Colon (tissue), 2 donors: ENCODE data around the gene RNF2.
"Not testable (repeated sequence)": the region's sequence is repeated elsewhere in the genome, so short reads cannot be mapped to it uniquely, and the experiment has no call there.

Source experiments
- FAIRE-seq: peaks from 2 replicates; lab custom pipeline; 2012; peaks lifted over from hg19 to GRCh38; lab: Jason Lieb, UNC
- donor health status: control.
- donor health status: control.

Gene RNF2

DNA sequence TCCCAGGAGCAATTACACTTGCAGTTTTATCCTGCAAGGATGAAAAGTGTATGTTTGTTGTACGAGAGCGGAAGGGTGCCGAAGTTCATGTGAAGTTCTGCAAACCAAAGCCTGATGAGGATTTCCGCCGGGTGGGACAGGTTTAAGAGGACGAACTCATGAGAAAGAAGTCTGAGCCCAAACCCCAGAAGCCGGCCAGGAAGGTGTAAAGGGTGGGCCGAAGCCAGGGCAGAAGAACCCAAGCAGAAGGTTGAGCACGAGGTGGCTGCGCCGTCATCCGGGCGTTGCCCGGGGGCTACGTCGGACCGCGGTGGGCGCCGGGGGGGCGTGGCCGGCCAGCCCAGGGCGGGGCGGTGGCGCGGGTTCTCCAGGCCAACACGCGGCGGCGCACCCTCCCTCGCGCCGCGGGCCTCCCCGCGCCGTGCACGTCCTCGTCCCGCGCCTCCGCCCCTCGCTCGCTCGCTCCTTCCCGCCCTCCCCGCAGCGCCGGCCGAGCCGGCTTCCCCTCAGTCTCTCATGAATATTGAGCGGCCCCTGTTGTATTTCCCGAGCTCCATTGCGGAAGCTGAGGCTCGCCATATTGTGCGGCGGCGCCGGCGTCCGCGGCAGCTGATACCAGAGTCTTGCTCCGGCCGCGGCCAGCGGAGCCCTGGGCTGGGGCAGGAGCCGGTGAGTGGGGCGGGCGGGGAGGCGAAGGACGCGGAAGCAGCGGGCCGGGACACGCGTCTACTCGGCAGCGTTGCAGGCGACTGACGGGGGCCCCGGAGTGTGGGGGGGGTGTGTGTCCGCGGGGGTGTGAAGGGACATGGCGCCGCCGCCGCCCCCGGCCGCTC, at the start of gene RNF2:
Gene RNF2 (plus strand): TSS at position 578 of the 833 bp plus-strand sequence. CDS start 41,996 bp downstream, outside the sequence.
- FAIRE-seq: no peak

DNA sequence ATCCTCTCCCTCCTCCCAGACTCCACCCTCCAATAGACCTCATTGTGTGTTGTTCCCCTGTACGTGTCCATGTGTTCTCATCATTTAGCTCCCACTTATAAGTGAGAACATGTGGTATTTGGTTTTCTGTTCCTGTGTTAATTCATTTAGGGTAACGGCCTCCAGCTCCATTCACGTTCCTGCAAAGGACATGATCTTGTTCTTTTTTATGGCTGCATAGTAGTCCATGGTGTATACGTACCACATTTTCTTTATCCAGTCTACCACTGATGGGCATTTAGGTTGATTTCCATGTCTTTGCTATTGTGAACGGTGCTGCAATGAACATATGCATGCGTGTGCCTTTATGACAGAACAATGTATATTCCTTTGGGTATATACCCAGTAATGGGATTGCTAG, 45.4 kb upstream of the RNF2 start:
- FAIRE-seq: not testable (repeated sequence)

DNA sequence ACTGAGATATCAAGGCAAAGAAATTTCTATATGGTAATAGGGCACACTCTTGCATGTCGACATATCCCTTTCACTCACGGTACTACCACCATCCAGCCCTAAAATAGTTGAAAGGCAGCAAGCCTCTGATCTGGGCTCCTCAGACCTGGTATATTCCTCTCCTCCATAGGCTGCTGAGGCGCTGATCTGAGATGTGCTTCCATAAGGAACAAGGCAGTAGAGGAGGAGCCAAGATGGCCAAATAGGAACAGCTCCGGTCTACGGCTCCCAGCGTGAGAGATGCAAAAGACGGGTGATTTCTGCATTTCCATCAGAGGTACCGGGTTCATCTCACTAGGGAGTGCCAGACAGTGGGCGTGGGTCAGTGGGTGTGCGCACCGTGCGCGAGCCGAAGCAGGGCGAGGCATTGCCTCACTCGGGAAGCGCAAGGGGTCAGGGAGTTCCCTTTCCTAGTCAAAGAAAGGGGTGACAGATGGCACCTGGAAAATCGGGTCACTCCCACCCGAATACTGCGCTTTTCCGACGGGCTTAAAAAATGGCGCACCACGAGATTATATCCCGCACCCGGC, 44.0 kb upstream of the RNF2 start:
- not testable (repeated sequence) for FAIRE-seq

DNA sequence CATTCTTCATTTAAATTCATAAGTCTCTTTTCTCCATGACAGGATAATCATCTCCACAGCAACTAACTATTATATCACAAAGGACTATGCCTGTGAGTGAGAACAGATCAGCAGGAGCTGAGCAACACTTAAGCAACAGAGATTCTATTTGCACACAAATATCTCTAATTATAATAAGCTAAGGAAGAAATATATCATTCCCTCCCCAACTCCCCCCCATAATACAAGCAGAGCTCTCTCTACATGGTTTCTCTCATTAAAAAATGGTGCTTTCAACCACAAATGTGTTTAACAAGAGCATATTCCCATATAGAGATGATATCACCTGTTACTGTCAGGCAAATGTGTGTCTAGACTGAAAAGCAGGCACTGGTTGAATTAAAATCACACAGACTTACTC, 36.5 kb upstream of the RNF2 start:
- no peak for FAIRE-seq

DNA sequence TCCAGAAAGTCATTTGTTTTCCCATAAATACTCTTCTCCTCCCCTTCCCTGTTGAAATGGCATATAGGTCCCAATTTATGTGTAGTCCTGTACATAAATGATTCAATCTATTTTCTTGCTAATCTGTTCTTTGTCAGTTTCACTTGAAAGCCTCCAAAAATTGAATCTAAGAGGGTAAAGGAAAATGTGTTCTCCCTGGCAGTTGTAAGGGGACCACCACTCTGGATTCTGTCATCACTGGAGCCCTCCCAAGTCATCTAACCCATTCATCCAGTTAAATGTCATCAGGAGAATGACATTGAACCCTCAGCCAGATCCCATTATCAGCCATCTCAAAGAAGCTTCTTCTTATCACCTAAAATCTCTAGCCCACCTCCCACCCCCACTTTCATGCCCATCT, 35.0 kb upstream of the RNF2 start:
- FAIRE-seq: no peak

DNA sequence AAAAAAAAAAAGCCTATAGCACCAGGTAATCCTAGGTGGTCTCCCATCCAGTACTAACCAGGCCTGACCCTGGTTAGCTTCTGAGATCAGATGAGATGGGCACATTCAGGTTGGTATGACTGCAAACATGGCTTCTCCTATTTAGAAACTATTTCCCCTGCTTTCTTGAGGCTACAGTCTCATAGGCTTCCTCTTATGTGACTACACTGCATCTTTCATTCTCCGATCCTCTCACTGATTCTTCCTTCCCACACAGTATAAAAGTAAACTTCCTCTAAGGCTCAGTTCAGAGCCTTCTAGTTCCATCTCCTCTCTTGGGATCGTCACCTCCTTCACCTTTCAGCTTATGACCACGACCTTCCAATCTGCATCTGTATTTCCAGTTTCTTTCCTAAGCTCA, 30.4 kb upstream of the RNF2 start:
- no peak for FAIRE-seq

DNA sequence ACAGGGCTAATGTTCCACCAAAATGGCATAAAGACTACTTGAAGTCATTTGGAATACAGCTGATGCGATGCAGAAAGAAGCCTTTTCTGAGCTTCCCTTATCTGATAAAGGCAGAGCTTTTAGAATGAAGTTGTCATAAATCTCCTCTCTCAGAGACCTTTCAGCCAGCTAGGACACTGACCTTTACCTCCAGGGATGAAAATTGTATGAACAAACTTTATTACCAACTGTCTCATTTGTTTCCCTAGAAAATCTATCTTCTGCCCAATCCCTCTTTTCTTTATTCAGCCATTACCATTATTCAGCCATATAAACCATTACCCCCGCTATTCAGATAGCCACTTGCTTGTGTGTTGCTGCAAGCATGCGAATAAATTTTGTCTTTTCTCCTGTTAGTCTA, 29.7 kb upstream of the RNF2 start:
- no peak for FAIRE-seq

DNA sequence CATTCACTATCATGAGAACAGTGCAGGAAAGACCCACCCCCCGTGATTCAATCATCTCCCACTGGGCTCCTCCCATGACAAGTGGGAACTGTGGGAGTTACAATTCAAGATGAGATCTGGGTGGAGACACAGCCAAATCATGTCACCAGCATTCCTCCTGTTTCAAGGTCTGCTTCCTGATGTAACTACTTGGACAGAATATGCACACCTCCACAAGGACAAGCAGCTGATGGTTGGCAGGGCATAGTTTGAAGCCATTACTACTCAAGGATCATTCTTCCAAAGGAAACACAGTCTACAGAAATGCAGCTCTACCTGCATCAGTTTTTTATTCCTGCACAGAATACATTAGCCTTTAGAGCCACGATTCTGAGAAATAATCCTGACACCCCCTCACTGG, 28.5 kb upstream of the RNF2 start:
- FAIRE-seq: no peak

DNA sequence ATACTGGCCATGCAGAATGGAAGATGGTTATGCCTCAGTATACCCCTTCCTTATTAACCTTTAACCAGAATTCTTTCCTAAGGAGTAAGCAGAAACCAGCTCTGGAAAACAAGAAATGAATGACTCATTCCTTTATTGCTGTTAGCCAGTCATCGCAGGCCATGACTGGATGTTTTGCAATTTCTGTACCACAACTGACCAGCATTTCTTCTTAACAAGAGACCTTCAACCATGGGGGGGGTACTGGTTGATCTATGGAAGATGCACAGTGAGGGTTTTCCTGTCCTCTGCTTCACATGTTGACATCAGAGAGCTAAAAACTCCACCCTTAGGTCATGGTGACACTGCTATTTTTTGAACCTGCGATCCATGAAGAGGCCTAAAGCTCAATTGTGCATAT, 28.0 kb upstream of the RNF2 start:
- FAIRE-seq: no peak

DNA sequence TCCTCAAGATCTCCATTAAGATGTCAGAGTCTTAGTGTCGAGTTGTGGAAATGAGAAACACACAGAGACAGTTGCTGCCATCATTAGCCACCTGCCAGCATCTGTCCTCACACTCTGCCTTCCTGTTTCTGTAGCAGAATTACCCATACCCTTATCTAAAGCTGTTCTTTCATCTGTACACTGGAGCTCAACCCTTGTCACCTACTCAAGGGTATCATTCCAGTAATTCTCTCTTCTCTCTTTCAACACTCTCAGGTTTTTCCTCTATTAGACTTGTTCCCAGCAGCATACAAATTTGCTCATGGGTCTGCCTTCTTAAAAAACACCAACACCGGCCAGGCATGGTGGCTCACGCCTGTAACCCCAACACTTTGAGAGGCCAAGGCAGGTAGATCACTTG, 27.4 kb upstream of the RNF2 start:
- no peak for FAIRE-seq

DNA sequence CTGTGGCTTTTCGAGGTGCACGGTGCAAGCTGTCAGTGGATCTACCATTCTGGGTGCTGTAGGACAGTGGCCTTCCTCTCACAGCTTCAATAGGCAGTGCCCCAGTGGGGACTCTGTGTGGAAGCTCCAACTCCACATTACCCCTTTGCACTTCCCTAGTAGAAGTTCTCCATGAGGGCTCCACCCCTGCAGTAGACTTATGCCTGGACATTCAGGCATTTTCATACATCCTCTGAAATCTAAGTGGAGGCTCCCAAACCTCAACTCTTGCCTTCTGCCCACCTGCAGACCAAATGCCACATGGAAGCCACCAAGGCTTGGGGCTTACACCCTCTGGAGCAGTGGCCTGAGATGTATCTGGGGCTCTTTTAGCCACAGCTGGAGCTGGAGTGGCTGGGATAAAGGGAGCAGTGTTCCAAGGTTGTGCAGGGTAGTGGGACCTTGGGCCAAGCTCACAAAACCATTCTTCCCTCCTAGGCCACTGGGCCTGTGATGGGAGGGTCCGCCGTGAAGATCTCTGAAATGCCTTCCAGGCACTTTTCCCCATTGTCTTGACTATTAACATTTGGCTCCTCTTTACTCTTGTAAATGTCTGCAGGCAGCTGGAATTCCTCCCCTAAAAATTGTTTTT, 18.0 kb upstream of the RNF2 start:
- no peak for FAIRE-seq

DNA sequence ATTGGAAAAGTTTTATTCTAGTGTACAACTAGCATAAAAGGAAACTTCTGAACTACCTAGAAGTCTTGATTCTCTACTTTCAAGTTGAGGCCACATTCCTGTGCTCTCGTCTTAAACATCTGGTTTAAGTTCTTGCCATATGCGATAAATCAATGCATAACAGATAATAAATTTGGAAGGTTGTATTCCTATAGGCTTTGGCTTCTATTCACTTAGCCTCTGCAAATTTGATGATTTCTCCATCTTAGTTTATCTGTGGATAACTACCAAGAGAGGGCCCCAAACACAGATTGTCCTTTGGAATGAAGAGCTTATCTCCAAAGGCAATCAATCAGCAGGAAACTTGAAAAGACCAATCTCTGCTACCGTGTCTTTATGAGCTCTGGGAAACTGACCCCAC, 11.7 kb upstream of the RNF2 start:
- no peak for FAIRE-seq

DNA sequence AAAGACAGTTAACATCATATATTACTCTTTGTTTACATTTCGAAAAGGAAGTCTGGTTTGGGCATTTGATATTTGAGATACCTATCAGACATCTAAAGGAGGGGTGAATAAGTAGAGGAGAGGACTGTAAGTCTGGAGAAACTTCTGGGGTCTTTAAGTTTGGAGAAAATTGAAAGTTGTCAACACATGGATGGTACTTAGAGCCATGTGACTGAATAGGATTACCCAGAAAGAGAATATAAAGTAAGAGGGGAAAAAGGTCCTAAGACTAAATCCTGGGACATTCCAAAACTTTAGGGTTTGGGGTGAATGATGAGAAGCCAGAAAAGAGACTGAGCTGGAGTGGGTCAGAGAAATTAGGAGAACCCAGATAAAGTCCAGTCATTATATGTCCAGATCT, 10.1 kb upstream of the RNF2 start:
- no peak for FAIRE-seq

DNA sequence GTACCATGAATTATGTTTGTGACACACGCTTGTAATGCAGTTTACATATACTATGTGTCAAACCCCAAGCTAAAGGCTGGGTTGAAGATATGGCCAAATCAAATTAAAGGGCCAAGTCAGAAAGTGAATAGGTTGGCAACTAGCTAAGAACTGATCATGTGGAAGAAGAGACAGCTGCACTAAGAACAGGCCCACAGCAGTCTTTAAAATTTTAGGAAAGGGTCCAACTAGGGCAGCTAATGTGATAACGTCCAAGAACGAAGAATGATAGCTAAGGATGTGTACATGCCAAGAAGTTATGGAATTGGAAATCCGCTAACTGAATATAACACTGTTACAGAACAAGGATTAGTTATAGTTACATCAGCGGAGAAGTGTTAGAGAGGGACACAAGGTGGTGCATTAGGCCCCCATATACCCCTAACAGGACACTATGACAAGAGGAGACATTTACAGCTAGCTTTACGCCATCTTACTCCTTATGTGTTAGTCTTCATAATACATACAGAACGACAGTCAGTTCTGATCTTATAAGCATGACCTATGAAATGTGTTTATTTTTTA, 6.5 kb upstream of the RNF2 start:
- FAIRE-seq: no peak

DNA sequence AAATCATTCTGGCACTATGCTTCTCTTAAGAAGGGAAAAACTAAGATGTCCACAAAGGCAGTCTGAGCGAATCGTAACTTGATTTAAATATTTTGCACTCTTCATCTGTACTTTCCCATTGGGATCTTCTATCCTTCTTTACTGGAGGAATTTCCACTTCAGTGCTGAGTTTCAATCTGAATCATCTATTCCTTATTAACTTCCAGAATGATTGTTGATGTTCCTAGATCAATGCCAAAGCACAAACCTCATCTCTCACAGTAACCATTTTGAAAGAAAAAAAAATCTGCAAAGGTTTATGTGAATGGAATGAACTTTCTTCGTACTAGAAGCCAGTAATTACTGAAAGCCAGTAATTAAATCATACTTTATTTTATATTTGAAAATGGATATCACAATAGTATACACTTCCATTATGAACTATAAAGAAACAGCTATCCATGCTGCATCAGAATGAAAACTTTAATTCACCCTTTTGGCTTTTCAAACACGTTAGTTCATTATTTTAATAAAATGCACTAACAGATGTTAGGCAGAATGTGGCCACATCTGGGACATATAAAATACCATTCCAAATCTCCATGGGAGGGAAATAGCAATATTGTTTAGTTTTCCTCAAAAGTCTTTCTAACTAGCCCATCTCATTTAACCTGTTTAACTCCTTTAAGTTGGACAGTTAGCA, 5.5 kb upstream of the RNF2 start:
- no peak for FAIRE-seq

DNA sequence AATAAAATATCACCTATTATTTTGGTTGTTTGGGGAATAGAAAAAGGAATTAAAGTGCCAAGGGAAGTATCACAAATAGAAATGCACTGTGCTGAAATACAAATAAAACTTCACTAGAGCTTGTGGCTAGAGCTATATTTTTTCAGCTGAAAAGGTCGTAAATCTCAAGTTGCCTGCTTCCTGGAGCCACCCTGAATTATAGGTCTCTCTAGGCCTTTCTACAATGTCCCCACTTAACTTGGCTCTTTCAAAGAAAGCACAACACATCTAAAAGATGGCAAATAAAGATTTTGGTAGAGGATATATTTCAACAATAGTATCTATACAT, 5.0 kb upstream of the RNF2 start:
- FAIRE-seq: no peak

DNA sequence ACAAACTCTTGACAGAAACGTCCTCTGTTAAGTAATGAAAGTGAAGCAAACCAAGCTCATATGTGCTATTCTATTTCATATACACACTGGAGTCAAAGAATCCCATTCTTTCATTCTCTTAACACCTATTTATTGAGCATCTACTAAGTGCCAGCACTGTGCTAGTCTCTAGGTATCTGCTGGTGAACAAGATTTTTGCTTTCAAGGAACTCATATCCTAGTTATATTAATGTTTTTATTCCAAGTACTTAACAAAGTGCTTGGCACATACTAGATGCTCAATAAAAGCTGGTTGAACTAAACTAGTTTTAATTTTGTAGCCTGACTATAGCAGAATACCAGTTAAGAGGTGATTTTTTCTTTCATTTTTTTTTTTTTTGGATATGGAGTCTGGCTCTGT, 3.6 kb upstream of the RNF2 start:
- FAIRE-seq: no peak

DNA sequence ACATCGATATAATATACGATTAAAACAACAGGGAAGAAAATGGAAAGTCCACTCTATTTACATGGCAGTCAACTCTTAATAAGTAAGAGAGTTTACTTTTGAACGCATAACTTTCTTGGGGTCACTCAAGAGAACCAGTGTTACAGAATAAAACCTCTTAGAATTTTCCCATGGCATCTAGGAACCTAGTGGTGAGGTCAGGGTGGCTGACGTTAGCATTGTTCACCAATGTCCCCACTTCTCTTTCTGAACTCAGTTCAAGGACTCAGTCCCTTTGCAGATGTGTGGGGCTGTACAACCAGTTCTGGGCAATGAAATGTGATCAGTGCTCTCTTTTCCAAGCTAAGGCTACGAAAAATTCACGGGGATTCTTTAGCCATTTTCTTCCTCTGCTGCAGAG, 2.6 kb upstream of the RNF2 start:
- FAIRE-seq: no peak

DNA sequence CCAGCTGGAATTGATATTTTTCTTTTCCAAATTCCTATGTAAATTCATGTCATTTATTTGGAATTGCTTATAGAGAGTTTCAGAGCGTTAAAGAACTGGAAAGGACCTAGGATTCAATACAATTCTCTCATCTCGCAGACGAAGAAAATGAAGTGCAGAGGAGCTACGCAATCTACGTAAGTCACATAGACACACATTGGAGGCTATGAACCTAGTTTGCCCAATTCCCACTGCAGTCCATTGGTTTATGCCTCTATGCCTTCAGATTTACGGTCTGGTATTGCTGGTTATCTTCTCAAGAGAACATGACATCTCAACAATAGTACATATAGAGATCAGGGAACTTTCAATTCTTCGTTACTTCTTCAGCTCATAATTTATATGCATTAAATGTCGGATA, 971 bp upstream of the RNF2 start:
- FAIRE-seq: no peak

DNA sequence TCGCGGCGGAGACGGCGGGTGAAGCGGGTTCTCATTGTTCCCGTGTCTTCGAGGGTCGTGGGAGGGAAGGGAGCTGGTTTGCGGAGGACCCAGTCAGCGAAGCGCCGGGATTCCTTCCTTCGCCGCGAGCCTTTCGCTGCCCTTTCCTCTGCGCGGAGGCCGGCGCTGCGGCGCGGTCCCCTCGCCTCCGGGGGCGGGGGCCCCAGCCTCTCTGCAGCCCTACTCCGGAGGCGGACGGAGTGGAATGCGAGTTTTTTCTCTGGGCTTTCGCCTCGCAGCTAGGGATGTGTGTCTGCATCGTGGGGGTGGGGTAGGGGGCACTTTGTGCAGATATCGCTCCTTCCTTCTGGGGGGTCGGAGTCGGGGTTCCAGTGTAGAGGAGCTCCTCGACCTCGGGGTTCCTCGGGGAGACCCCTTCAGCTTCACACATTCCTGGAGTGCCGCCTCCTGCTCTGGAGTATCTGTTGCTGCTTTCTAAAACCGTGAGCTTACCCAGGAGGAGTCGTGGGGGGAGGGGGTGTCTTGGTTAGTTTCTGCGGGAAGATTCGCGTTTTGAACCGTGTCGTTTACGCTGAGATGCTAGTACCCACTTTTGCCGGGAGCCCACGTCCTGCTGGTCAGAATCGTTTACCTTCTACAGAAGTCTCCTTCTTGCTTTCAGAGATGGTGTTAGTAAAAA, 595 bp downstream of the RNF2 start:
- no peak for FAIRE-seq

DNA sequence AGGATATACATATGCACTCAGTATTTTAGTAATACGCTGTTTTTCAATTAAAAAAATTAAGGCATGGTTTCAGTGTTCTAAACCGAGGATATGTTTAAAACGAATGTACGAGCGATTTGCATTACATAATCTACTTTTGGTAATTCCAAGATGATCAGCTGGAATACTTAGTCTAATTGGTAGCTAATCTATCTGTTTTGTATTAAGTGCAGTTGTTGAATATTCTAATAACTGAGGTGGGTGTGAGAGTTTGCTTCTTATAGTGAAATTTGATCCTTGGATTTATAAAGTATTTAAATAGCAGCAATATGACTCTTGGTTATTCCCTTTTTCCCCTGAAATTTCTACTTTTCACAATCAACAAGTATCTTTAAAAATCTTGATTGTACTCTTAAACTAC, 1.3 kb downstream of the RNF2 start:
- no peak for FAIRE-seq

DNA sequence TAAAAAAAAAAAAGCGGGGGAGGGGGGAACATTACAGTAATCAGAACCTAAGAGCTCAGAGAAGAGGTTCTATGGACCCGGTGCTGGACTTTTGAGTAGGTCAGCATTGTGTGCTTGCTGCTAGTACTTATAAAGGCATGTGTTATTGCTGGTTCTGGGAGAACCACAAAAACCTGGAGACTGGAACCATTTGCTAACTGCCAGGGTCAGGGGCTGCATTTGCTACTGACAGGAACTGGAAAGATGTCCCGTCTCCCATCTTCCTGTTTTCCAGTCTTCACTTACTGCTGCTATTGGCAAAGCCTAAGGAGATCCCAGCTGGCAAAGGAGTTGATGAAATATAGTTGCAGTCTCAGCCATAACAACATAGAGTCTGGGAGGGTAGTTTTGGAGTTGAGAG, 4.3 kb downstream of the RNF2 start:
- FAIRE-seq: no peak
